ENCODE measurements around the gene GPA33. TPM values are rescaled to one million over a fixed set of nuclear protein-coding genes. Genes with fewer than 3 reads are reported as not detected.

The GPA33 gene
- total and polyA plus RNA-seq, 5 donors from 2014 or later: 21.0 to 121 (median 56.6) TPM

Other genes starting within 250 kb of the GPA33 start
- 12.7 TPM for gene TADA1, start 214.1 kb downstream of the GPA33 start, total RNA-seq
- gene TADA1, start 214.1 kb downstream of the GPA33 start, polyA plus RNA-seq: 10 to 100 TPM; 14.5 to 21.4 (median 17.0) TPM
- 0.67 TPM for gene ILDR2, start 114.8 kb downstream of the GPA33 start, total RNA-seq
- gene ILDR2, start 114.8 kb downstream of the GPA33 start, polyA plus RNA-seq: under 1 TPM in 1 of 4 donors, not detected in 3; 0.29 TPM
- gene MAEL, start 101.1 kb downstream of the GPA33 start, total RNA-seq: not detected
- under 1 TPM in 1 of 4 donors, not detected in 3; 0.25 TPM for gene MAEL, start 101.1 kb downstream of the GPA33 start, polyA plus RNA-seq
- gene STYXL2, start 3.7 kb upstream of the GPA33 start, total RNA-seq: not detected
- not detected for gene STYXL2, start 3.7 kb upstream of the GPA33 start, polyA plus RNA-seq
- gene POU2F1, start 130.5 kb upstream of the GPA33 start, total RNA-seq: 35.3 TPM
- gene POU2F1, start 130.5 kb upstream of the GPA33 start, polyA plus RNA-seq: 10 to 100 TPM in 1 of 4 donors, 1 to 10 TPM in 3; 5.2 to 11.7 (median 7.7) TPM